OCI-LY1 (cell line): Measurements from ENCODE around the gene B3GLCT.

Experiments used
- H2AFZ ChIP-seq: fragments of 200-600 bp; sonication (generic), shearing (Covaris generic); 2 replicates; pipeline ENCODE4 v1.6.0; 2014; ENCODE audit warnings: antibody characterized with exemption, mild to moderate bottlenecking, low read length
- H3F3A ChIP-seq: fragments of 200-600 bp; sonication (generic), shearing (Covaris generic); 2 replicates; pipeline ENCODE4 v1.6.0; 2014; ENCODE audit warnings: mild to moderate bottlenecking, antibody characterized with exemption, low read length, moderate library complexity; ENCODE audit not compliant: insufficient read depth
- H3K27ac ChIP-seq: fragments of 200-600 bp; sonication (generic); 2 replicates; pipeline ENCODE4 v1.5.1; 2014; ENCODE audit warnings: low read length, mixed run types, mild to moderate bottlenecking, low read depth; ENCODE audit not compliant: poor library complexity, severe bottlenecking
- H3K27me3 ChIP-seq: fragments of 200-600 bp; sonication (generic); 2 replicates; pipeline ENCODE4 v1.6.0; 2014; ENCODE audit warnings: antibody characterized with exemption, mild to moderate bottlenecking, low read length, moderate library complexity; ENCODE audit not compliant: insufficient read depth
- H3K36me3 ChIP-seq: fragments of 200-600 bp; sonication (generic); 2 replicates; pipeline ENCODE4 v1.6.1; 2014; ENCODE audit warnings: mild to moderate bottlenecking, antibody characterized with exemption, low read length, moderate library complexity, mixed read lengths; ENCODE audit not compliant: insufficient read depth
- H3K4me1 ChIP-seq: fragments of 200-600 bp; sonication (generic); 2 replicates; pipeline ENCODE4 v1.5.1; 2014; ENCODE audit warnings: mild to moderate bottlenecking, low read length, moderate library complexity; ENCODE audit not compliant: insufficient read depth, severe bottlenecking
- H3K4me2 ChIP-seq: fragments of 200-600 bp; sonication (generic), shearing (Covaris generic); 2 replicates; pipeline ENCODE4 v1.6.1; 2014; ENCODE audit warnings: low read length
- H3K4me3 ChIP-seq: fragments of 200-600 bp; sonication (generic); 2 replicates; pipeline ENCODE4 v1.5.1; 2014; ENCODE audit warnings: low read length, low read depth, mild to moderate bottlenecking, mixed read lengths; ENCODE audit not compliant: poor library complexity, severe bottlenecking
- H3K79me2 ChIP-seq: fragments of 200-600 bp; shearing (Covaris generic); 2 replicates; pipeline ENCODE4 v1.6.1; 2016; ENCODE audit warnings: mixed run types, low read length, mixed read lengths; ENCODE audit not compliant: insufficient read depth
- H3K9ac ChIP-seq: fragments of 200-600 bp; sonication (generic), shearing (Covaris generic); 2 replicates; pipeline ENCODE4 v1.6.1; 2014; ENCODE audit warnings: mild to moderate bottlenecking, low read length, mixed read lengths
- H3K9me2 ChIP-seq: fragments of 200-600 bp; sonication (generic), shearing (Covaris generic); 2 replicates; pipeline ENCODE4 v1.6.1; 2014; ENCODE audit warnings: low read depth, mild to moderate bottlenecking, low read length, mixed read lengths
- H3K9me3 ChIP-seq: fragments of 200-600 bp; shearing (Covaris generic); 2 replicates; pipeline ENCODE4 v1.6.1; 2014; ENCODE audit warnings: low read length, mixed read lengths
- H4K20me1 ChIP-seq: fragments of 200-600 bp; sonication (generic), shearing (Covaris generic); 2 replicates; pipeline ENCODE4 v1.6.0; 2016; ENCODE audit warnings: mild to moderate bottlenecking, low read length; ENCODE audit not compliant: insufficient read depth
- EZH2 ChIP-seq: fragments of 200-600 bp; sonication (generic), shearing (Covaris generic); IDR thresholded peaks from 2 replicates; pipeline ENCODE4 v1.8.0; 2017; ENCODE audit warnings: borderline replicate concordance, mixed run types, mild to moderate bottlenecking, antibody characterized with exemption, low read length, moderate library complexity, mixed read lengths
- TF ChIP-seq, protein P1 (sequence below): fragments of 200-600 bp; sonication (generic), shearing (Covaris generic); IDR thresholded peaks from 2 replicates; pipeline ENCODE4 v1.5.1; 2017; ENCODE audit warnings: mild to moderate bottlenecking, antibody characterized with exemption, low read length, moderate library complexity, mixed read lengths

Gene B3GLCT

DNA sequence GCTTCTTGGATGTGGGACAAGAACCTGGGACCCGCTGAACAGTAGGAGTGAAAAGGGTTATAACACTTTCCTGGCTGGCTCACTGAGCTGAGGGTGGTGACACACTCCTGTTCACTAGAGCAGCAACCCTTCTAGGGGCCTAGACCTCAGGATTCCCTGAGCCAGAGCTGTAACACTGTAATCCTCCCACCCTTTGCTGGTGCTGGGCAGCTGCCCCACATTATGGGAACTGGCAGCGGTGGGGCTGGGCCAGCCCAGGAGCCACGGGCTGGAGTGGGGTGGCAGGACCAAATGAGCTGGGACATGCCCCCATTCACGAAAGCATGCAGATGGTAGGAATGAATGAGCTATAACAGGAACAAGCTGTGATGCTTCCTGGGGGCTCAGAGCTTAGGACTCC is 110.6 kb downstream of the B3GLCT start:
- H4K20me1 ChIP-seq, result no peaks in the 10 kb centered on the region
- peak overlapping the region; percentile 69 for H3K27ac ChIP-seq
- H3K79me2 ChIP-seq, result no peaks in the 10 kb centered on the region
- H3K36me3 ChIP-seq, result no peaks in the 10 kb centered on the region
- TF ChIP-seq EZH2, result no peak
- TF ChIP-seq, protein P1, sequence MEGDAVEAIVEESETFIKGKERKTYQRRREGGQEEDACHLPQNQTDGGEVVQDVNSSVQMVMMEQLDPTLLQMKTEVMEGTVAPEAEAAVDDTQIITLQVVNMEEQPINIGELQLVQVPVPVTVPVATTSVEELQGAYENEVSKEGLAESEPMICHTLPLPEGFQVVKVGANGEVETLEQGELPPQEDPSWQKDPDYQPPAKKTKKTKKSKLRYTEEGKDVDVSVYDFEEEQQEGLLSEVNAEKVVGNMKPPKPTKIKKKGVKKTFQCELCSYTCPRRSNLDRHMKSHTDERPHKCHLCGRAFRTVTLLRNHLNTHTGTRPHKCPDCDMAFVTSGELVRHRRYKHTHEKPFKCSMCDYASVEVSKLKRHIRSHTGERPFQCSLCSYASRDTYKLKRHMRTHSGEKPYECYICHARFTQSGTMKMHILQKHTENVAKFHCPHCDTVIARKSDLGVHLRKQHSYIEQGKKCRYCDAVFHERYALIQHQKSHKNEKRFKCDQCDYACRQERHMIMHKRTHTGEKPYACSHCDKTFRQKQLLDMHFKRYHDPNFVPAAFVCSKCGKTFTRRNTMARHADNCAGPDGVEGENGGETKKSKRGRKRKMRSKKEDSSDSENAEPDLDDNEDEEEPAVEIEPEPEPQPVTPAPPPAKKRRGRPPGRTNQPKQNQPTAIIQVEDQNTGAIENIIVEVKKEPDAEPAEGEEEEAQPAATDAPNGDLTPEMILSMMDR, result no peak
- H3K4me2 ChIP-seq, result no peak overlapping the region
- no peak overlapping the region for H2AFZ ChIP-seq
- peaks cover 11% of the 10 kb centered on the region for H3K4me1 ChIP-seq
- H3K9me3 ChIP-seq, result 0 out of 2 replicates have a peak, but pooled peaks cover 4% of the 10 kb centered on the region
- no peaks in the 10 kb centered on the region for H3F3A ChIP-seq
- H3K4me3 ChIP-seq, result no peak overlapping the region
- no peaks in the 10 kb centered on the region for H3K27me3 ChIP-seq
- H3K9ac ChIP-seq, result no peak overlapping the region
- H3K9me2 ChIP-seq, result no peaks in the 10 kb centered on the region

DNA sequence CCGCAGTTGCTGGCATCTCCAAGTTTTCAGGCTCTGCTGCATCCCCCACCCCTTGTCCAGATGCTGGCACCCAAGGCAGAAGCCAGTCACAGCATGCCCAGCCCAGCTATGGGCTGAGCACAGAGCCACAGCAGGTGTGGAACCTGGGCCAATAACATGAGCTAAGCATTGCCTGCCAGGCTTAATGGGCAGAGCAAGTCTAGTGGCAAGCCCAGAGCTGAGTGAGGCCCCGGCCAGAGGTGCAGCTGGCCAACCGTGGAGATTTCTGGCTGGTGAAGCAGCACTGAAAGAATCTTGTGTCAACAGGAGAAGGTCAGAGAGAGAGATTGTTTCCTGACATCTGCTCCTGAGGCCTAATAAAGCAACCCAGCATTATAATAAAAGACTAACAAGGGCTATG is 111.0 kb downstream of the B3GLCT start:
- H3K4me2 ChIP-seq, result no peak overlapping the region
- H3K27ac ChIP-seq, result peak overlapping the region; percentile 69
- H3K9ac ChIP-seq, result no peak overlapping the region
- no peak overlapping the region for H2AFZ ChIP-seq
- no peaks in the 10 kb centered on the region for H4K20me1 ChIP-seq
- 0 out of 2 replicates have a peak, but pooled peaks cover 4% of the 10 kb centered on the region for H3K9me3 ChIP-seq
- no peaks in the 10 kb centered on the region for H3K27me3 ChIP-seq
- TF ChIP-seq, protein P1, result no peak
- no peak for TF ChIP-seq EZH2
- no peak overlapping the region for H3K4me3 ChIP-seq
- H3K9me2 ChIP-seq, result no peaks in the 10 kb centered on the region
- H3K79me2 ChIP-seq, result no peaks in the 10 kb centered on the region
- H3F3A ChIP-seq, result no peaks in the 10 kb centered on the region
- no peaks in the 10 kb centered on the region for H3K36me3 ChIP-seq
- peaks cover 11% of the 10 kb centered on the region for H3K4me1 ChIP-seq

DNA sequence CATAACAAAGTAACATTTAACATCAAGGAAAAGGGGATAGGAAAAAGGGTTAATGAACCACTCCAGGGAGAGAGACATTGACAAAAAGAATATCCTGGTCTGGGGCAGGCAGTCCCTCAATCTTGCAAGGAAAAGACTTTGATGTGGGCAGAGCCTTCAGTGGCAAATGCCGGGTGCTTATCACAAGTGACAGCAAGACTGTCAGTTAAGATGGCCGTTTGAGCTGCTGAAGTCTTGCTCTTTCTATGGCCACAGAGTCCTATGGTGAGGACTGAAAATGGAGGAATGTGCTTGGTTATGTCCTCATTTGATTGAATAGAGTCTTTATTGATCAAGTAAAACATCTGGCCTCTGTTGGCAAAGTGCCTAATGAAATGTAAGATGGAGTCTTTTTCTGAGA is 112.1 kb downstream of the B3GLCT start:
- Histone ChIP-seq H3K4me1 (peaks cover 11% of the 10 kb centered on the region), H3K27ac (no peak overlapping the region), H3K9me3 (peaks cover 9% of the 10 kb centered on the region; the same call in 1 of the 2 replicates), H3K9ac (no peak overlapping the region), H3K9me2 (no peaks in the 10 kb centered on the region), H3F3A (no peaks in the 10 kb centered on the region), H3K27me3 (no peaks in the 10 kb centered on the region), H3K36me3 (no peaks in the 10 kb centered on the region), H4K20me1 (no peaks in the 10 kb centered on the region), H3K4me3 (no peak overlapping the region), H3K4me2 (no peak overlapping the region), H3K79me2 (no peaks in the 10 kb centered on the region), H2AFZ (no peak overlapping the region)
- TF ChIP-seq EZH2, result no peak
- TF ChIP-seq, protein P1, result no peak
